IgD-negative memory B cell (primary cell): ENCODE results near the gene GNB3. TPM values are rescaled to one million over a fixed set of nuclear protein-coding genes. Genes with fewer than 3 reads are reported as not detected.

Experiments used
- H3K27ac Mint-ChIP-seq, 3 donors: one replicate each; pipeline ENCODE4 v1.8.0; 2020 to 2022; ENCODE audit warnings: mild to moderate bottlenecking in 3 of 3, mixed read lengths in 3 of 3, moderate library complexity in 1 of 3
- H3K27me3 Mint-ChIP-seq: one replicate; pipeline ENCODE4 v1.8.0; 2021; ENCODE audit warnings: mixed read lengths
- H3K36me3 Mint-ChIP-seq: one replicate; pipeline ENCODE4 v1.8.0; 2020; ENCODE audit warnings: mild to moderate bottlenecking, mixed read lengths
- H3K4me1 Mint-ChIP-seq, 3 donors: one replicate each; pipeline ENCODE4 v1.8.0; 2020 to 2022; ENCODE audit warnings: mixed read lengths in 3 of 3, mild to moderate bottlenecking in 1 of 3
- H3K4me3 Mint-ChIP-seq, 4 donors: one replicate each; pipeline ENCODE4 v1.8.0; 2020 to 2022; ENCODE audit warnings: mild to moderate bottlenecking in 4 of 4, mixed read lengths in 4 of 4, moderate library complexity in 3 of 4
- H3K9me3 Mint-ChIP-seq, 3 donors: one replicate each; pipeline ENCODE4 v1.8.0; 2020 to 2021; ENCODE audit warnings: mixed read lengths in 3 of 3, mild to moderate bottlenecking in 1 of 3
- polyA plus RNA-seq: library from polyadenylated mRNA; unstranded; fragments of 300-500 nt; fragmentation: Illumina TruSeq; gene quantifications from one replicate; pipeline ENCODE4 v1.2.3, GENCODE V29; 2021

GNB3 gene
- polyA plus RNA-seq, 1 donor from 2014 or later = not detected

DNA sequence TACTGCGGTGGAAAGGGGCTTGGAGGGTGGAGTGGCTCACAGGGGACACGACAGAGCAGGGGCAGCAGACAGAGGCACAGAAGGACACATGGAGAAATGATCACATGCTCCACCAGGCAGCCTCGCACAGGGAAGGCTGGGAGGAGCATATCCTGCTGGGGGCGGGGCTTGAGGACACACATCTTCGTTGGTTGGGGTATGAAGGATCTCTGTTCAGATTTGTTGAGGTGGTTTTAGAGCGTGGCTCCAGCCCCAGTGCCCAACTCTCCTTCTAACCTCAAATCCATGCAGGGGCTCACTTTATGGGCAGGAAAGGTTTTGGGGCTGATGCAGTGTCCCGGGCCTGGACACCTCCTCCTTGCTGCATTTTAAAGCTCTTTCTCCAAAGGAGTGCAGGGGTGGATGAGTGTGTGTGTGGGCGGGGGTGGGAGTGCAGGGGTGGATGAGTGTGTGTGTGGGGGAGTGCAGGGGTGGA is 13.3 kb upstream of the GNB3 start:
- peak overlapping the region in 1 of 3 donors; percentile 68 for H3K27ac Mint-ChIP-seq
- H3K36me3 Mint-ChIP-seq = peaks cover 3% of the 10 kb centered on the region
- peaks cover 66% of the 10 kb centered on the region for H3K27me3 Mint-ChIP-seq

DNA sequence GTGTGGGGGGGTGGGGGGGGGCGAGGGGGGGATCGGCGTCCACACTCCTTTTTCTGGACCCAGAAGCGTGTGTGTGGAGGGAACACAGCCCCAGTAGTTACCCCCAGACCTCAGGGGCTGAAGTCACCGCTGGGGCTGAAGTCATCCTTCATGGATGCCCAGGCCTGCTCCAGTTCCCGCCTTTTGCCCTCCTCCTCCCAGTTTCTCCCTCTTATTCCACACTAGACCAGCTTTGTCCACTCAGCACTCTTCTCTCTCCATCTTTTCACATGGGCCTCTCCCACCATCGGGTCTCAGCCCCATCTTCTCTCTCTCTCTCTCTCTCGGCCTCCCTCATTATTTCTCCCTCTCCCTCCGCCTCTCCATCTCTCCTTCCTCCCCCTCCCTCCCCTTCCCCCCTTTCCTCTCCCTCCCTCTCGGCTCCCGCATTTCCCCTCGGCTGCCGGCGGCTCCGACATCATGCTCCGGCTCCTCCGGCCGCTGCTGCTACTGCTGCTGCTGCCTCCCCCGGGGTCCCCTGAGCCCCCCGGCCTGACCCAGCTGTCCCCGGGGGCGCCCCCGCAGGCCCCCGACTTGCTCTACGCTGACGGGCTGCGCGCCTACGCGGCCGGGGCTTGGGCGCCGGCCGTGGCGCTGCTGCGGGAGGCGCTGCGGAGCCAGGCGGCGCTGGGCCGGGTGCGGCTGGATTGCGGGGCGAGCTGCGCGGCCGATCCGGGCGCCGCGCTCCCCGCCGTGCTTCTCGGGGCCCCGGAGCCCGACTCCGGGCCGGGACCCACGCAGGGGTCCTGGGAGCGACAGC is 12.5 kb upstream of the GNB3 start, which contains the start of gene P3H3:
TSS of gene P3H3 (plus strand) at position 426 of the 799 bp plus-strand sequence. CDS start at position 460, 34 bp downstream.
- Mint-ChIP-seq H3K9me3 (no peaks in the 10 kb centered on the region), H3K36me3 (peaks cover 3% of the 10 kb centered on the region), H3K27ac (peak within 1 kb of the TSS in 1 of 3 donors; percentile 68), H3K27me3 (peaks cover 65% of the 10 kb centered on the region), H3K4me1 (peaks cover 0 to 12% (median 6%) of the 10 kb centered on the region in 3 donors), H3K4me3 (peak within 1 kb of the TSS; percentile 61 to 92 (median 86))

More for the DNA sequence above, 13.3 kb upstream of the GNB3 start:
- Mint-ChIP-seq H3K9me3 (no peaks in the 10 kb centered on the region), H3K4me1 (peaks cover 0 to 12% (median 6%) of the 10 kb centered on the region in 3 donors), H3K4me3 (peak overlapping the region in 2 of 4 donors; percentile 54 to 88)

DNA sequence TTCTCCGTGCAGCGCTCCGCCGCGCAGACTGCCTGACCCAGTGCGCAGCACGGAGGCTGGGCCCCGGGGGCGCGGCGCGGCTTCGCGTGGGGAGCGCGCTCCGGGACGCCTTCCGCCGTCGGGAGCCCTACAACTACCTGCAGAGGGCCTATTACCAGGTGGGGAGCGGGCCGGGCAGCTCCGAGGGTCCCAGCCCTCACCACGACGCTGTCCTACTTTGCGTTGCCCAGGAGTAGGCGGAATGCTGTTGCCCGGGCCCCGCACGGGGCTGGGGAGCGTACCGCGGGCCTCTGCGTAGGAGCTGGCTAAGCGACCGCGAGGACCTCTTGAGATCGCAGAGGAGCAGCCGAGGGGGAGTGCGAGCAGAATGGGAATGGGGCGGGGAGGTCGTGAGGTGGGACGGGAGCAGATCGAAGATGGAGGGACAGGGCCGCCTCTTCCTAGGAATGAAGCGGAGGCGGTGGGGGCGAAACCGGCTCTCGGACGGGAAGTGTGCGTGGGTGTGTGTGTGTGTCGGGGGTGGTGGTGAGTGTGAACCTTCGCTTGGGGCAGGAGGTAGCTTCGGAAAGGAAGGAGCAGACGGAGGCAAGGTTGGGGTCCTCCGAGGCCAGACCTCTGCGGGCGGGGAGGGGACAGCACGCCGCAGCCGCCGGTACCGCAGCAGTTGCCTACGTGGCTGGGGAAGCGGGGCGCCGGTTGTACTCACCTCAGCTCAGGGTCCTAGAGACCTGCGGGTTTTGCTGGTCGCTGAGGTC is 11.8 kb upstream of the GNB3 start:
- H3K27ac Mint-ChIP-seq = no peak overlapping the region
- no peaks in the 10 kb centered on the region for H3K9me3 Mint-ChIP-seq
- H3K27me3 Mint-ChIP-seq = peaks cover 57% of the 10 kb centered on the region
- peaks cover 3% of the 10 kb centered on the region for H3K36me3 Mint-ChIP-seq
- H3K4me1 Mint-ChIP-seq = peaks cover 0 to 12% (median 6%) of the 10 kb centered on the region in 3 donors
- peak overlapping the region; percentile 60 to 92 (median 85) for H3K4me3 Mint-ChIP-seq

DNA sequence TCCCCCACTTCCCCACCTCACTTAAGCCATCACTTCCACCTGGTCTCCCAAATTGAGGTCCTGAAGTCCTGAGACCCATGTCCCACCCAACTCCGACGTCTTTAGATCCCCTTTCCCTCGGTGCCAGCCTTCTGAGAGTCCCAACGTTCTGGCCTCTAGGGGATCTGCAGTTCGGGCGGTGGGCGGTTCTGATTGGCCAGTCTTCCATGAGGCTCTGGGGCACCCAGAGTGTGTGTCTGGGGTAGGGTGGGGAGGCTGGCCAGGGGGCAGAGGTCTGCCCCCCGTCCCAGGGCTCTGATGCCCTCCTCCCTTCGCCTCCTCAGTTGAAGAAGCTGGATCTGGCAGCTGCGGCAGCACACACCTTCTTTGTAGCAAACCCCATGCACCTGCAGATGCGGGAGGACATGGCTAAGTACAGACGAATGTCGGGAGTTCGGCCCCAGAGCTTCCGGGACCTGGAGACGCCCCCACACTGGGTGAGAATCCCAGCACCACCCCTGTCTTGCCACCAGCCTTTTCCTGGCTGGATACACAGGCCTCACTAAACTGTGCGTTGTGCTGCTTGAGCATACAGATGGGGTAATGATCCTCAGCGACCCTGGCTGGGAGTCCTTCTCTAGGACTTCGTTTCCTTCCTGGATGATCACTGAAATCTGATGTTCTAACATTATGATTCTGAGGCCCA is 11.0 kb upstream of the GNB3 start:
- Mint-ChIP-seq H3K9me3 (no peaks in the 10 kb centered on the region), H3K4me3 (peak overlapping the region; percentile 60 to 92 (median 85)), H3K27ac (peak overlapping the region in 1 of 3 donors; percentile 53), H3K4me1 (peaks cover 0 to 11% (median 6%) of the 10 kb centered on the region in 3 donors), H3K36me3 (peaks cover 3% of the 10 kb centered on the region), H3K27me3 (peaks cover 53% of the 10 kb centered on the region)

DNA sequence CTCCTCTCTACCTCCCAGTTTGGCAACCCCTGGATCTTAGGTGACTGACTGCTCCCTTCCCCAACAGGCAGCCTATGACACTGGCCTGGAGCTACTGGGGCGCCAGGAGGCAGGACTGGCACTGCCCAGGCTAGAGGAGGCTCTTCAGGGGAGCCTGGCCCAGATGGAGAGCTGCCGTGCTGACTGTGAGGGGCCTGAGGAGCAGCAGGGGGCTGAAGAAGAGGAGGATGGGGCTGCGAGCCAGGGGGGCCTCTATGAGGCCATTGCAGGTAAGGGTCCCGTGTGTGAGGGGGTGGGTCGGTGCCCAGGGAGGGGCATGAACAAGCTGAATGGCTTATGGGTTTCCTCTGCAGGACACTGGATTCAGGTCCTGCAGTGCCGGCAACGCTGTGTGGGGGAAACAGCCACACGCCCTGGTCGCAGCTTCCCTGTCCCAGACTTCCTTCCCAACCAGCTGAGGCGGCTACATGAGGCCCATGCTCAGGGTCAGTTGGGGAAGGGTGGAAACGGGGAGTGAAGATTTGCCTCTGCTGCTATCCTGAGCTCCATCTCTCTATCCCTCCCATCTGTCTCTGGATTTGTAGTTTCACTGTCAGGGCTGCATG is 10.3 kb upstream of the GNB3 start:
- H3K4me1 Mint-ChIP-seq = peaks cover 0 to 11% (median 6%) of the 10 kb centered on the region in 3 donors
- peaks cover 48% of the 10 kb centered on the region for H3K27me3 Mint-ChIP-seq
- H3K27ac Mint-ChIP-seq = peak overlapping the region in 2 of 3 donors; percentile 36 to 53
- no peaks in the 10 kb centered on the region for H3K9me3 Mint-ChIP-seq
- peaks cover 3% of the 10 kb centered on the region for H3K36me3 Mint-ChIP-seq
- peak overlapping the region in 3 of 4 donors; percentile 30 to 84 (median 57) for H3K4me3 Mint-ChIP-seq

DNA sequence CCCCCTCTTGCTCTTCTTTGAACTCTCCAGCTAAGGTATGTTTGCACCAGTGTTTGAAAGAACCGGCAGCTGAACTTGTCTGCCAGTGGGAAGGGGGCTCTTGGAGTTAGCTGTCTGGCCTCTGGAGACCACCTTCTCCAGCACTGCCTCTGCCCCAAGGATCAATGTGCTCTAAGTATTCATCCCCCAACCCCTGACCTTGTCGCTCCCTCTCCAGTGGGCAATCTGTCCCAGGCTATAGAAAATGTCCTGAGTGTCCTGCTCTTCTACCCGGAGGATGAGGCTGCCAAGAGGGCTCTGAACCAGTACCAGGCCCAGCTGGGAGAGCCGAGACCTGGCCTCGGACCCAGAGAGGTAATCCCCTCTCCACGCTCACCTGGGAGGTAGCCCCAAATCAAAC is 9.7 kb upstream of the GNB3 start:
- H3K36me3 Mint-ChIP-seq = peaks cover 3% of the 10 kb centered on the region
- H3K9me3 Mint-ChIP-seq = no peaks in the 10 kb centered on the region
- H3K27ac Mint-ChIP-seq = peak overlapping the region in 1 of 3 donors; percentile 36
- peak overlapping the region in 2 of 4 donors; percentile 12 to 30 for H3K4me3 Mint-ChIP-seq
- peaks cover 42% of the 10 kb centered on the region for H3K27me3 Mint-ChIP-seq
- H3K4me1 Mint-ChIP-seq = peaks cover 0 to 11% (median 9%) of the 10 kb centered on the region in 3 donors

DNA sequence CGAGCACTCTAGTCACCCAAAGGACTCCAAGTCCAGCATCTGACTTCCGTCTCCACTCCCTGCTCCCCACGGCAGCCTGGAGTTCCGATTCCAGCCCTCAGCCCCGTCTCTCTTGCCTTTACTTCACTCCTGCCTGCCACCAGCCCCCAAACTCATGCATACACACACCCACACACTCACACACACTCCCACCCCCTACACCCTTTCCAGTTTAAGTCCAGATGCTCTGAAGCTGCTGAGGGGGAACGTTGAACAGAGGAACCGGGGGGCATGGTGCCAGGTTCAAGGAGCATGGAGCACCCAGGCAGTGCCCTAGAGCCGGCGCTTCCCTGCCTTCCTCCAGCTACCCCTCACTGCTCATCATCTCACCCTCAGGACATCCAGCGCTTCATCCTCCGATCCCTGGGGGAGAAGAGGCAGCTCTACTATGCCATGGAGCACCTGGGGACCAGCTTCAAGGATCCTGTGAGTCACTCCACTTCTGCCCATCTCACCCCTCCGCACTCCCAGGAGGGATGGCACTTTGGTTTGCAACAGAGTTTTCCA is 9.2 kb upstream of the GNB3 start:
- Mint-ChIP-seq H3K4me1 (peaks cover 0 to 13% (median 9%) of the 10 kb centered on the region in 3 donors), H3K4me3 (no peak overlapping the region), H3K27ac (no peak overlapping the region), H3K36me3 (peaks cover 3% of the 10 kb centered on the region), H3K27me3 (peaks cover 38% of the 10 kb centered on the region), H3K9me3 (no peaks in the 10 kb centered on the region)

DNA sequence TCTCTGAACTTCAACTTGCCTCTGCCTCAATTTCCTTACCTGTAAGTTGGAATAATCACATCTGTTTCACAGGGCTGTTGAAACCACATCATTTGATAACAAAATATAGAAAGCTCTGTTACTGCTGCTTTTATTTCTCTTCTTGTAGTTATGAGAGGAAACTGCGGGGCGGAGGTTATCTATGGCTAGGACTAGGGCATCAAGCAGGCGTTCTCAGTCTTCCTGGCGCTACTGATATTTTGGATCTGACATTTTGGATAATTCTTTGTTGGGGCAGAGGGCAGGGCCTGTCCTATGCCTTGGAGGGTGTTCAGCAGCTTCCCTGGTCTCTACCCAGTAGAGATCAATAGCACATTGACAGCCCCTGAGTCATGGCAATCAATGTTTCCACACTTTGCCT is 8.6 kb upstream of the GNB3 start:
- peaks cover 0 to 13% (median 9%) of the 10 kb centered on the region in 3 donors for H3K4me1 Mint-ChIP-seq
- peaks cover 3% of the 10 kb centered on the region for H3K36me3 Mint-ChIP-seq
- H3K9me3 Mint-ChIP-seq = no peaks in the 10 kb centered on the region
- H3K27ac Mint-ChIP-seq = no peak overlapping the region
- peaks cover 32% of the 10 kb centered on the region for H3K27me3 Mint-ChIP-seq
- no peak overlapping the region for H3K4me3 Mint-ChIP-seq

DNA sequence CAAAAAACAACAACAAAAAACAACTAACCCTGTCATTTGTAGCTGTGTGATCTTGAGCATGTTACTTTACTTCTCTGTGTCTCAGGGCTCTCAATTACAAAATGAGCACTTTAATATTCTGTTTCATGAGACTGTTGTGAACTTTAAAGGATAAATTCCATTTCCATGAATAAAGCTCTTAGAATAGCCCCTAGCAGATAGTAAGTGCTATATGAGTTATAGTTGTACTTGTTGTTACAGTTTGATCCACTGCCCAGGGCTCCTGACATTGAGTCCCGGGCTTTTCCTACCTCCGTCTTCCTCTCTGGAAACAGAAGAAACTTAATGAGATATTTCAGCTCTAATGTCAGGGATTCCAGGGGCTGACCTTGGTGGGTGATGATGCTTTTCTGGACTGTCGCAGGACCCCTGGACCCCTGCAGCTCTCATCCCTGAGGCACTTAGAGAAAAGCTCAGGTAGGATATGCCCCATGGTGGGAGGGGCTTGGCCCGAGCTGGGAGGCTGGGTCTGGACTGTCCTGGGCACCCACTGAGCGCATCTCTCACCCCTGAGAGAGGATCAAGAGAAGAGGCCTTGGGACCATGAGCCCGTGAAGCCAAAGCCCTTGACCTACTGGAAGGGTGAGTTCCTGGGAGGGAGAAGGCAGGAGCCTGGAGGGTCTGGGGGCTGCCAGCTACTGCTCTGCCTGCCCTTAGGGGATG is 7.4 kb upstream of the GNB3 start:
- peaks cover 1% of the 10 kb centered on the region for H3K36me3 Mint-ChIP-seq
- peak overlapping the region in 1 of 4 donors; percentile 22 for H3K4me3 Mint-ChIP-seq
- no peak overlapping the region for H3K27ac Mint-ChIP-seq
- H3K27me3 Mint-ChIP-seq = peaks cover 24% of the 10 kb centered on the region
- peaks cover 3 to 8% (median 3%) of the 10 kb centered on the region in 3 donors for H3K4me1 Mint-ChIP-seq
- no peaks in the 10 kb centered on the region for H3K9me3 Mint-ChIP-seq

DNA sequence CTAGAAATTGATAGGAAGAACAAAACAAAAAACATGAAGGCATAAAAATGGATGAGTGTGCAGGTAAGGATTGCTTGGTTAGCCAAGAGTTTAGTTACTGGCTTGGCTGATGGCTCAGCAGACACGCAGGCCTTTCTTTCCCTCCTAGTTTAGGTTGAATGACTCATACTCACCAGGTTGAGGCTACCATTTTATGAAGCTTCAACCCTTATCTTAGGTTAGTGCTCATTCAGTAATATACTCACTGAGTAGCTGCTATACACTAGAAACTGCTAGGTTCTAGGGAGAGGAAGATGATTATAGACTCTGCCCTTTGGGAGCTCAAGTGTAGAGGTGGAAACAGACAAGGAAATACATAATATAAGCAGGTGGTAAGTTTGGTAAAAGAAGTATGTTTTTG is 6.5 kb upstream of the GNB3 start:
- peaks cover 1% of the 10 kb centered on the region for H3K36me3 Mint-ChIP-seq
- no peak overlapping the region for H3K27ac Mint-ChIP-seq
- peaks cover 4 to 7% (median 5%) of the 10 kb centered on the region in 3 donors for H3K4me1 Mint-ChIP-seq
- H3K9me3 Mint-ChIP-seq = no peaks in the 10 kb centered on the region
- no peak overlapping the region for H3K4me3 Mint-ChIP-seq
- H3K27me3 Mint-ChIP-seq = peaks cover 20% of the 10 kb centered on the region

DNA sequence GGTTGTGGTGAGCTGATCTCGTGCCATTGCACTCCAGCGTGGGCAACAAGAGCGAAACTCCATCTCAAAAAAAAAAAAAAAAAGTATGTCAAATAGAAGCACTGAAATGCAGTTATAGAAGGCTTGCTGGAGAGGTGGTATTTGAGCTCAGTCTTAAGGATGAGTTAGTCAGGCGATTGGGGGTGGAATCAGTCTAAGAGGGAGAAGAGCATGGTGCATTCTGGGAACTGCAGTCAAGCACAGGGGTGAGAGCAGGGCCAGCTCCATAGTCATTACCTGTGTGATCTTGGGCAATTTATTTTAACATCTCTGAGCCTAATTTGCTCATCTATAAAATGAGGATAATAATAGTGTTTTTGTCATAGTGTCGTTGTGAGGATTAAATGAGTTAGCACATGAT is 5.9 kb upstream of the GNB3 start:
- Mint-ChIP-seq H3K36me3 (peaks cover 1% of the 10 kb centered on the region), H3K4me3 (no peak overlapping the region), H3K27me3 (peaks cover 15% of the 10 kb centered on the region), H3K27ac (no peak overlapping the region), H3K9me3 (no peaks in the 10 kb centered on the region), H3K4me1 (peaks cover 5 to 10% (median 9%) of the 10 kb centered on the region in 3 donors)

DNA sequence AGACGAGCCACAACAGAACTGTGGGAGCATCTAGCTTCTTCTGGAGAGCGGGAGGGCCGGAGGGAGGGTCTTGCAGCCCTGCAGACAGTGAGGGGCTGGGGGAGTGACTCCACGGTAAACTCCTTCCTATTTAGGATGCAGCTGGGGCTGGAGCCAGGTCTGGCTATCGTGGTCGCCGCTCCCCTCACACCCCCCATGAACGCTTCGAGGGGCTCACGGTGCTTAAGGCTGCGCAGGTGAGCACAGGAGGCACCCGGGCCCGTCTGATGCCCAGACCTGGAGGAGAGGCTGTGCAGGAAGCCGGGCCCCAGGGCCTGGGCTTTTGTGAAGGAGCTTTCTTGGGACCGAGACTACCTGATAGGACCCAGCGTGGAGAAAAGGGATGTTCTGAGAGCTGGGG is 3.9 kb upstream of the GNB3 start:
- Mint-ChIP-seq H3K27me3 (peaks cover 4% of the 10 kb centered on the region), H3K4me3 (no peak overlapping the region), H3K9me3 (no peaks in the 10 kb centered on the region), H3K27ac (no peak overlapping the region), H3K4me1 (peaks cover 10 to 15% (median 14%) of the 10 kb centered on the region in 3 donors), H3K36me3 (no peaks in the 10 kb centered on the region)

DNA sequence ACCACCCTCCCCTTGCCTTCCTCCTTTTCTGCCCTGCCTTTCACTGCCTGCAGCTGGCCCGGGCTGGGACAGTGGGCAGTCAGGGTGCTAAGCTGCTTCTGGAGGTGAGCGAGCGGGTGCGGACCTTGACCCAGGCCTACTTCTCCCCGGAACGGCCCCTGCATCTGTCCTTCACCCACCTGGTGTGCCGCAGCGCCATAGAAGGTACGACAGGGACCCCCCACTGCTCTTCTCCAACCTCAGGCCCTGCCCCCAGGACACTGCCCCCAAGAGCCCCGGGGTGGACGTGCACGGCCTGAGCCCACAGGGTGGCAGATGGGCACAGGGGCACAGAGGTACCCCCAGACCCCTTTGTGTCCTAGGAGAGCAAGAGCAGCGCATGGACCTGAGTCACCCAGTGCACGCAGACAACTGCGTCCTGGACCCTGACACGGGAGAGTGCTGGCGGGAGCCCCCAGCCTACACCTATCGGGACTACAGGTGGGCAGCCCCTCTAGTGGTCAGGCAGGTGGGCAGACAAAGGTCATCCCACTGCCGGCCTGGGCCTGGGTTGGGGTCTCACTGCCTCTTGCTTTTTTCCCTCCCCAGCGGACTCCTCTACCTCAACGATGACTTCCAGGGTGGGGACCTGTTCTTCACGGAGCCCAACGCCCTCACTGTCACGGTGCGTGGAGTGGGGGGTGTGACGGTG is 3.2 kb upstream of the GNB3 start:
- Mint-ChIP-seq H3K4me3 (no peak overlapping the region), H3K4me1 (peaks cover 10 to 15% (median 14%) of the 10 kb centered on the region in 3 donors), H3K27me3 (peaks cover 2% of the 10 kb centered on the region), H3K9me3 (no peaks in the 10 kb centered on the region), H3K27ac (no peak overlapping the region), H3K36me3 (no peaks in the 10 kb centered on the region)
